ENCODE measurements around the gene SMARCB1. TPM values are rescaled to one million over a fixed set of nuclear protein-coding genes. Genes with fewer than 3 reads are reported as not detected.
"Not testable (repeated sequence)": the region's sequence is repeated elsewhere in the genome, so short reads cannot be mapped to it uniquely, and the experiment has no call there.

SMARCB1 gene
- polyA plus RNA-seq, 1 donor = 187 TPM

- DNase-seq = no peak
Observed at GRCh38 chr22:23845265-23846080, 58.7 kb downstream of the SMARCB1 start.

DNA sequence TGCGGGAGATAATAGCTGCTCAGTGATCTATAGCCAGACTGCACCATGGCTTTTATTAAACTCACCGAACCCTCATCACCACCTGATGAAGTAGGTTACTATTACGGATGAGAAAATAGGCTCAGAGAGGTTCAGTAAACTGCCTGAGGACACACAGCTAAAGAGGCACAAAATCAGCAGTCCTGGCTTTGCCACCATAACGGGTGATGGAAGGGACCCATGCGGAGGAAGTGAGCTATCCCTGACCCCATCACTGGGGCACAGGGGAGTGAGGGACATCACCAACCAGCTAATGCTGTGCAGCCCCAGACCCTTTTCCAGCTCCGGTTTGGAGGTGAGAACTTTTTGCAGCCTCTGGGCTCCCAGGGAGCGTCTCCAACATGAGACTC is 59.3 kb downstream of the SMARCB1 start:
- DNase-seq = no peak

GRCh38 chr22:23847310-23847920 is 60.6 kb downstream of the SMARCB1 start:
- no peak for DNase-seq

- no peak for DNase-seq
Observed at GRCh38 chr22:23847991-23848864, 61.5 kb downstream of the SMARCB1 start.

DNA sequence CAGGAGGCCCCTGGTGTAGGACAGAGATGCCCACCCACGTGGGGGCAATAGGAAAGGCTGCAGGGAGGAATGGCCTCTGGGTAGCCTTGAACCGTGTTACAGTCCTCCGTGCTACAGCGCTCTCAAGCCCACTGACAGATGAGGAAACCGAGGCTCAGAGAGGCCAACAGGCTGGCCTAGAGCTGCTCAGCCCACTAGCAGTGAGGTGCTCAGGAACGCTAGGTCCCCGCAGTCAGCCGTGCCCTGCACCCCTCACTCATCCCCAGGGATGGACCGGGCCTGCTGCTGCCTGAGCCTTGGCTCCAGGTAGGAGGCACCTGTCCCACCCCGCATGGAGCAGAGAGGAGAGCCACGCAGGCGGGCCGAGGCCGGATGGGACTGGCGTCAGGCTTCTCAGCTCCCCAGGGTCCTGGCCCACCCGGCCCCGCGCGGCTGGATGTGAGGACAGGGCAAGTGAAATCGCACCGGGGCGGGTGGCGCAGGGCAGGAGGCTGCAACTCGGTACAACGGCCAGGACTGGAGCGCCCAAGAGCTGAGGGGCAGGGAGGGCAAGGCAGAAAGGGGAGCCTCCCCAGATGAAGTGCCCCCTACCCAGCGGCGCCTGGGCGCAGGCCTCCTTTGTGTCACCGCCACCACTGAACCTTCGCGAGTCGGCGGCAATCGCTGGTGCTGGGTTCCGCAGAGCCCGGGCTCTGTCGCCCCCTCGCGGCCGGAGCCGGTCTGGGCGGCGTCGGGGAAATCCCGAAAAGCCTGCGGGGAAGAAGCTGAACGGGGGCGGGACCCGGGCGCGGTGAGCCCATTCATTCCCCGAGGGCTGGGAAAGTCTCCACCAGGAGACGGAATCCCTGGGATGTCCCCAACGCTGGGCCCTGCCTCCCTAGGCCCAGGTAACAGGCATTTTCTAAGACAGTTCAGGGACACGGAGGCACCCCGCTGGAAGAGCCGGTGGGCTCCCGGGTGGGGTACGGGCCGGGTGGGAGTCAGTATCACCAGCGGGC is 62.5 kb downstream of the SMARCB1 start:
- peak; percentile 74 for DNase-seq

GRCh38 chr22:23850136-23850611 is 63.4 kb downstream of the SMARCB1 start:
- no peak for DNase-seq

- DNase-seq = peak; percentile 53
Observed at GRCh38 chr22:23856721-23857605, 70.2 kb downstream of the SMARCB1 start.

DNA sequence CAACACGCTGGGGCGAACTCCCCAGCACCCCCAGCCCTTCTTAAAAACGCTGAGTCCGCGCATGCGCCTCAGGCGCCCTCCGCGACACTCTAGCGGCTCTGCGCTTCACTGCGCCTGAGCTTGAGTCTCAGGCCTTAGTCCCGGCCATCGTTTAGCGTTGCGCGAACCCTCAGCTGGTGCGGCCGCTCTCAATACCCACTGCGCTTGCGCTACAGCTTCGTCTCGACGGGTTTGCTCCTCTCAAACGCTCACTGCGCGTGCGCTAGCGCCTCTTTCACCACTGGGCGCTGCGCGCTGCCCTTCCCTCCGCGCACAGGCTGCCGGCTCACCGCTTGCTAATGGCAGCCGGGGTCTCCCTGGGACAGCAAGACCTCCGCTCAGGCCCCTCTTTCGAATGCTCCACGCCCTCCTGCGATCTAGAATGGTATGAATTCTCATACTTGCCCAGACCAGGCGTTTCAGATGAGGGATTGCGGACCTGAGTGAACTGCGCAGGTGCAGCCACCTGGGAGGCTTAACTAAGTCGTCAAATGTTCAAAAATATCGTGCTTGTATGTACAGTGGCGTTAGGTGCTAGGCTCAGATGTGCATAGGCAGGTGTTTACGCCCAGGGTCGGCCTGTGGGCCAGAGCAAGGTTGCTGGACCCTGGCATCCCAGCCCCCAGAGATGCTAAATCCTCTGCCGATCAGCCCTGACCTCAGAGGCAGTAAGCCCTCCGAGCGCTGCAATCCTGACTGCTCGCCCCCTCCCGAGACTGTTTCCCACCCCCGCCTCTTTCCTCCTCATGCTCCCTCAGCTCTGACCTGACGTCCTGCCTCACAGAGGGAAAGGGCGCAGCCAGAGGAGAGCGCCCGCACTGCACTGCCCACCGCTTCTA is 71.1 kb downstream of the SMARCB1 start, which contains the start of gene SLC2A11:
Gene SLC2A11, plus strand, starts transcription at position 270 of the 878 bp plus-strand sequence. Its CDS starts 125 bp downstream, at position 395.
- DNase-seq = peak; percentile 99

DNA sequence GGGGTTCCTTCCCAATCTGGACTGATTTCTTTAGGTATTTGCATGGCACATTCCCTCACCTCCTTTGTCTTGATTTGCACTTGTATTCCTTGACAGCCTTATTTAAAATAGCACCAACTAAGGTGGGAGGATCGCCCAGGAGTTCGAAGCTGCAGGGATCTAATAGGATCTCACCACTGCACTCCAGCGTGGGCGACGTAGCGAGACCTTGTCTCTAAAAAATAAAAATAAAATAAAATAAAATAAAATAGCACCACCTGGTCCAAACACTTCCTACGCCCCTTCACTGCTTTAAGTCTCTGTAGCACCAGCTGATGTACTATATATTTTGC is 71.7 kb downstream of the SMARCB1 start:
- no peak for DNase-seq

GRCh38 chr22:23859201-23859600 is 72.4 kb downstream of the SMARCB1 start:
- no peak for DNase-seq

DNA sequence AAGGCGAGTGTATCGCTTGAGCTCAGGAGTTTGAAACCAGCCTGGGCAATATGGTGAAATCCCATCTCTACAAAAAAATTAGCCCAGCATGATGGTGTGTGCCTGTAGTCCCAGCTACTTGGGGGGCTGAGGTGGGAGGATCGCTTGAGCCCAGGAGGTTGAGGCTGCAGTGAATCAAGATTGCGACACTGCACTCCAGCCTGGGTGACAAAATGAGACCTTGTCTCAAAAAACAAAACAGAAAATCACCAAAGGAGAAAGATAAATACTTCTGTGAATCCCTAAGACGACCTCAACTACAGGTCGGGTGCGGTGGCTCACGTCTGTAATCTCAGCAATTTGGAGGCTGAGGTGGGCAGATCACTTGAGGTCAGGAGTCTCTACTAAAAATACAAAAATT is 73.4 kb downstream of the SMARCB1 start:
- DNase-seq = not testable (repeated sequence)

- no peak for DNase-seq
Observed at GRCh38 chr22:23862103-23862502, 75.3 kb downstream of the SMARCB1 start.

DNA sequence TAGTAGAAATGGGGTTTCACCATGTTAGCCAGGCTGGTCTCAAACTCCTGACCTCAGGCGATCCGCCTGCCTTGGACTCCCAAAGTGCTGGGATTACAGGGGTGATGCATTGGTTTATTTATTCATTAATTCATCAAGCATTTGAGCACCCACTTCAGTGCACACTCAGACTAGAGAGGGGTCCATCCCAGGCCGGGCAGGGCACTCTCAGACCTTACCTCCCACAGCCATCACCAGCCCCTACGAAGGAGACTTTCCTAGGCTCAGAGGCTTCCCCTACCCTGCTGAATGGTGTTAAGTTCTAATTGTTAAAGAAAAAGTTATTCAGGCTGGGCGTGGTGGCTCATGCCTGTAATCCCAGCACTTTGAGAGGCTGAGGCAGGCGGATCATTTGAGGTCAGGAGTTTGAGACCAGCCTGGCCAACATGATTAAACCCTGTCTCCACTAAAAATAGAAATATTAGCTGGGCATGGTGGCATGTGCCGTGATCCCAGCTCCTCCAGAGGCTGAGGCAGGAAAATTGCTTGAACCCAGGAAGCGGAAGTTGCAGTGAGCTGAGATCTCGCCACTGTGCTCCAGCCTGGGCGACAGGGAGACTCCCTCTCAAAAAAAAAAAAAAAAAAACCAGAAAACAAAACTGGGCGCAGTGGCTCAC is 77.9 kb downstream of the SMARCB1 start:
- not testable (repeated sequence) for DNase-seq

DNA sequence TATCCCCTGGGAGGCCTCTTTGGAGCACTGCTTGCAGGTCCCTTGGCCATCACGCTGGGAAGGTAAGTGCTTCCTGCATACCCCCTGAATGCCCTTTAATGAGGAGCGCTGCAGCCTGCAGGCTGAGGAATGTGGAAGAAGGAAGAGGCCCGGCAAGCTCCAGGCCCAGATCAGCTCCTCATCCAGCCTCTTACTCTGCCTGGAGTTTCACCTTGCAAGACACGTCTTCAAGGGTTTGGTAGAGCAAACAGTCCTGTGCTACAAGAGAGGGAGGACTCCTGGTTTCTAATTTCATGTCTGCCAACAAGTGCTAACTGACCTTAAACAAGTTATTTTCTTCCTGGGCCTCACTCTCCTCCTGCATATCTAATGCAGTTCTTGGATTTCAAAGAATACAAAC is 81.8 kb downstream of the SMARCB1 start:
- no peak for DNase-seq

DNA sequence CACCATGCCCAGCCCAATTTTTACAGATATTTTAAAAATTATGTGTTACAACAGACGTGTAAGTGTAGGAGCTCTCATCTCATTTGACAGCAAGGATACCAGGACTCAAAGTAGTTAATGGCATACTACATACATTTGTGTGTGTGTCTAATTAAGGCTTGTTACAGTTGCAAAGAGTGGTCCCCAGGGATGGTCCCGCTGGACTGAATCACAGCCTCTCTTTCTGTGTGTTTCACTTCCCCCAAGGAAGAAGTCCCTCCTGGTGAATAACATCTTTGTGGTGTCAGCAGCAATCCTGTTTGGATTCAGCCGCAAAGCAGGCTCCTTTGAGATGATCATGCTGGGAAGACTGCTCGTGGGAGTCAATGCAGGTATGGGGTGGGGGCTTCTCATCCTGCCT is 88.1 kb downstream of the SMARCB1 start:
- DNase-seq = no peak

DNA sequence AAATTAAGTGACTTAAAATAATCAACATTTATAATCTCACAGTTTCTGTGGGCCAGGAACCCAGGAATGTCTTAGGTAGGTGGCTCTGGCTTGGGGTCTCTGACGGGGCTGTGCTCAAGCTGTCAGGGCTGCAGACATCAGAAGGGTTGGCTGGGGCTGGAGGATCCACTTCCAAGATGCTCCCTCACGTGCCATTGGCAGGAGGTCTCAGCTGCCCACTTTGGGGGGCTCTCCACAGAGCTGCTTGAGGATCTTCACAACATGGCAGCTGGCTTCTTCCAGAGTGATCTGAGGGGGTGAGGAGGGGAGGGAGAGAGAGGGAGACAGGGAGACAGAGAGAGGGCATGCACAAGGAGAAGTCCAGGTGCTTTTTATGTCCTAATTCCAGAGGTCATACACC is 89.0 kb downstream of the SMARCB1 start:
- no peak for DNase-seq

- no peak for DNase-seq
Observed at GRCh38 chr22:23877566-23877965, 90.8 kb downstream of the SMARCB1 start.

DNA sequence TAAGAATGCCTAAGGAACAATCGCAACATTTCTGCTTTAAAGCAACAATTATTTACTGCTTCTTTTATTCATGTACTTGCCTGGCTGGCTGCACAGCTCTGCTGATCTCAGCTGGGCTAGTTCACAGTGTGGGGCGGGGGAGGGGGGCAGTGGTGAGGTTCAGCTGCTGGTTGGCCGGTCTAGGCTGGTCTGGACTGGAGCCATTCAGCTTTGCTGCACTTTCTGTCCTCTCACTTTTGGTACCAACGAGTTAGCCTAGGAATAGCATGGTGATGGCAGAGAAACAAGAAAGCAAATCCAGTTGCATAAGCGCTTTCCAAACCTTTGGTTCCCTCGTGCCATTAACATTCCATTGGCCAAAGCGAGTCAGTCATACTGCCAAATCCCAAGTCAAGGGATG is 91.5 kb downstream of the SMARCB1 start:
- DNase-seq = no peak

DNA sequence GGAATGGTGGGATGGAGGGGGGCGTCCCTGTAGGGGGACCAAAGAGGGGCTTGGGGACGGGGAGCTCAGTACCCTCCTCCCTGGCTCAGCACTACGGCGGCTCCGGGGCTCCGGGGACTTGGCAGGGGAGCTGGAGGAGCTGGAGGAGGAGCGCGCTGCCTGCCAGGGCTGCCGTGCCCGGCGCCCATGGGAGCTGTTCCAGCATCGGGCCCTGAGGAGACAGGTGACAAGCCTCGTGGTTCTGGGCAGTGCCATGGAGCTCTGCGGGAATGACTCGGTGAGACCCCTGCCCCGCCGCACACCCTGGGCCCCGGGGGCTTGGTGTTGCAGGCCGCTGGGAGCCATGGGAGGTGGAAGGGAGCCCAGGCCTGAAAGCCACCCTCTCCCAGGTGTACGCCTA is 95.6 kb downstream of the SMARCB1 start:
- DNase-seq = no peak

All from left kidney (tissue), 2 donors.